SKM-1 treated with dmso at 0.1 percent for 144 hours (cell line): ENCODE results near the gene FOLR1.

Experiments
- DNase-seq: peaks from one replicate; lab custom pipeline; 2025; ENCODE audit not compliant: unreplicated experiment; lab: John Stamatoyannopoulos, UW

The FOLR1 gene

GRCh38 chr11:72234514-72234830 lies 42.5 kb downstream of the FOLR1 start:
- no peak for DNase-seq

- DNase-seq, result no peak
These were observed 43.0 kb downstream of the FOLR1 start for GRCh38 chr11:72234920-72235319.

GRCh38 chr11:72235351-72236057 lies 43.6 kb downstream of the FOLR1 start:
- DNase-seq, result no peak

- DNase-seq, result no peak
These were observed 44.2 kb downstream of the FOLR1 start for GRCh38 chr11:72236083-72236697.

GRCh38 chr11:72236774-72237111 lies 44.8 kb downstream of the FOLR1 start:
- no peak for DNase-seq

GRCh38 chr11:72237112-72237931 lies 45.4 kb downstream of the FOLR1 start:
- DNase-seq, result no peak

GRCh38 chr11:72238040-72238450 lies 46.1 kb downstream of the FOLR1 start:
- peak; percentile 58 for DNase-seq

GRCh38 chr11:72238492-72239312 lies 46.8 kb downstream of the FOLR1 start:
- DNase-seq, result no peak

GRCh38 chr11:72239313-72239848 lies 47.4 kb downstream of the FOLR1 start:
- DNase-seq, result no peak

GRCh38 chr11:72239849-72240460 lies 48.0 kb downstream of the FOLR1 start:
- DNase-seq, result no peak

GRCh38 chr11:72240461-72241290 lies 48.7 kb downstream of the FOLR1 start:
- no peak for DNase-seq

- DNase-seq, result no peak
These were observed 49.4 kb downstream of the FOLR1 start for GRCh38 chr11:72241291-72241781.

- no peak for DNase-seq
These were observed 50.2 kb downstream of the FOLR1 start for GRCh38 chr11:72242141-72242540.

GRCh38 chr11:72243173-72244059 lies 51.5 kb downstream of the FOLR1 start:
- DNase-seq, result no peak

- DNase-seq, result no peak
These were observed 52.1 kb downstream of the FOLR1 start, which contains the start of gene PHOX2A for GRCh38 chr11:72244060-72244360. Gene PHOX2A (minus strand): TSS chr11:72244176. CDS start chr11:72244004, 172 bp downstream.

- no peak for DNase-seq
These were observed 52.7 kb downstream of the FOLR1 start for GRCh38 chr11:72244361-72245262.

- no peak for DNase-seq
These were observed 53.4 kb downstream of the FOLR1 start for GRCh38 chr11:72245263-72245816.
